IPS-NIHi11 (cell line): ENCODE data around the gene B3GNT3.
"Not testable (repeated sequence)": the region's sequence is repeated elsewhere in the genome, so short reads cannot be mapped to it uniquely, and the experiment has no call there.

Experiments used
- DNase-seq: peaks from one replicate; pipeline ENCODE4 v3.0.0; 2012; ENCODE audit warnings: mixed read lengths, low spot score

B3GNT3 gene

DNA sequence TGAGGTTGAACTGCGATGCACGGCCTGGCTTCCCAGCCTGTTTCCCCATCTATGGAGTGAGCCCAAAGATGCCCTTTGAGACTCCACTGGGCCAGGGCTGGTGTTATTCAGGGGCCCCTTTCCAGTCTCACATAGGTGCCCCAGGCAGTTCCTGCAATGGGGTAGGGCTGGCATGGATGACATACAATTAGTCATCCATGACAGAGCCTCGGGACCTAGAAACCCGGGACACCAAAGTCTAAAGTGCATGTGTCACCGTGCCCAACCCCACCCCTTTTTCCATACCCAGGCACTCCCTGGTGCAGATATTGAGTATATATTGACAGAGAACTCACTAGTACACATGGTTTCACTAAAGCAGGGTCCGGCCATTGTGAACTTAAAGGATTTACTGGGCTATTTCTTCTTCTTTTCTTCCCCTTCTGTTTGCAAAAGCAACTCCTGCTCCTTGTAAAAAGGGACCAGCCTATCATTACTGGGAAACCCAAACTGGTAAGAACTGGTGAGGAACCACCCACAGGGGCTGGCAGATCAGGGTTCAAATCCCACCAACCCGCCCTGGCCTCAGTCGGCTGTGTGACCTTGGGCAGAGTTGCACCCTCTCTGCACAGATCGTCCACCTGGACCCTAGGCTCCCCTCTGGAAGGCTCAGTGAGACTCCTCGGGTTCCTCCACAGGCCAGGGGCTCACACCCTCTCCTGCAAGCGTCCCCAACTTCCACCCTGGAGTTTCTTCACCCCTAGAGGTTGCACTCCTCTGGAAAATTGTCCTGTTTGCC, 2.7 kb downstream of the B3GNT3 start:
- no peak for DNase-seq

DNA sequence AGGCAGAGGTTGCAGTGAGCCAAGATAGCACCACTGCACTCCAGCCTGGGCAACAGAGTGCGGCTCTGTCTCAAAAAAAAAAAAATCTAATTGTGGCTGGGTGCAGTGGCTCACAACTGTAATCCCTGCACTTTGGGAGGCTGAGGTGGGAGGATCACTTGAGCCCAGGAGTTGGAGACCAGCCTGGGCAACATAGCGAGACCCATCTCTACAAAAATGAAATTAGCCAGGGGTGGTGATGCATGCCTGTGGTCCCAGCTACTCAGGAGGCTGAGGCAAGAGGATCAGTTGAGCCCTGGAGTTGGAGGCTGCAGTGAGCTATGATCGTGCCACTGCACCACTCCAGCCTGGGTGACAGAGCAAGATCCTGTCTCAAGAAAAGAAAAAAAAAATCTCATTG, 3.7 kb downstream of the B3GNT3 start:
- DNase-seq: not testable (repeated sequence)

DNA sequence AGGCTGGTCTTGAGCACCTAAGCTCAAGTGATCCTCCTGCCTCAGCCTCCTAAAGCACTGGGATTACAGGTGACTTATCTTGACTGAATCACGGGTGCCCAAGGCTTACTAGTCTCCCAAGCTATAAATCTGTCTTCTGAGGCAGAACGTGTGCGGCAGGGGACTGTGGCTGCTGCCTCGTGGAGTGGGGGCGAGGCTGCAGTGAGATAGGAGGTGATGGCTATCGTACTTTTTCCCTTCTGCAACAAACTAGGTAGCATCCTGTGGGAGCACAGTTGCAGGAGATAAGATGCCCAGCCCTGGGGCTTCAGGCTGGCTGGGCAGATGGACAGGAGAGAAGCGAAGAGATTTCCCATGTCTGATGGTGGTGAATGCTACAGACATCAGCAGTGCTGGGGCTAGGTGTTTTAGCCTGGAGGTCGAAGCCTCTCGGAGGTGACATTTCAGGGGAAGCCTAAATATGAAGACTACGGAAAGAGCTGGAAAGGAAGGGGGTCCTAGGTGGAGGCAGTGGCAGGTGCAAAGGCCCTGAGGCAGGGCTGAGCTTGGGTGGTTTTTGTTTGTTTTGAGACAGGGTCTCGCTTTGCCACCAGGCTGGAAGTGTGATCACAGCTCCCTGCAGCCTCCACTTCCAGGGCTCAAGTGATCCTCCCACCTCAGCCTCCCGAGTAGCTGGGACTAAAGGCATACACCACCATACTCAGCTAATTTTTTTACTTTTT, 7.4 kb downstream of the B3GNT3 start:
- DNase-seq: no peak

DNA sequence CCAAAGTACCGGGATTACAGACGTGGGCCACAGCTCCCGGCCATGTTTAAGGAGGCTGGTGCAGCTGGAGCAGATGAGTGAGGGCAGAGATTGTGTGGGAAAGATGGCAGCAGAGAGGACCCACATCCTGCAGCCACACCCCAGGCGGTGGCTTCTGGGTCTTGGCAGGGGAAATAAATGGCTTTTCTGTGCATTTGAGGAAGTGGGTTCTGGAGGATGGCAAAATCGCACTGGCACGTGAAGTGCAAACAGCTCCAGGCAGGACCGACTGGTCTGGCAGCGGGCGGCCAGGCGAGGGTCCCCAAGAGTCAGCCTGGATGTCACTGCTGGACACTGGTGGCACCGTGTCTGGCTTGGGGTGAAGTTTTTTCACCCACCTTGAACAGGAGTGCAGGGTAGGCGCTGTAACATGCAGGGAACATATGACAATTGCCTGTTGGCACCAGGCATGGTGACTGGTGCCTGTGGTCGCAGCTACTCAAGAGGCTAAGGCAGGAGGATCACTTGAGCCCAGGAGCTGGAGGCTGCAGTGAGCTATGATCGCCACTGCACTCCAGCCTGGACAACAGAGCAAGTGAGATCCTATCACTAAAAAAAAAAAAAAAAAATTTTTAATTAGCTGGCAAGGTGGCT, 8.4 kb downstream of the B3GNT3 start:
- DNase-seq: no peak

DNA sequence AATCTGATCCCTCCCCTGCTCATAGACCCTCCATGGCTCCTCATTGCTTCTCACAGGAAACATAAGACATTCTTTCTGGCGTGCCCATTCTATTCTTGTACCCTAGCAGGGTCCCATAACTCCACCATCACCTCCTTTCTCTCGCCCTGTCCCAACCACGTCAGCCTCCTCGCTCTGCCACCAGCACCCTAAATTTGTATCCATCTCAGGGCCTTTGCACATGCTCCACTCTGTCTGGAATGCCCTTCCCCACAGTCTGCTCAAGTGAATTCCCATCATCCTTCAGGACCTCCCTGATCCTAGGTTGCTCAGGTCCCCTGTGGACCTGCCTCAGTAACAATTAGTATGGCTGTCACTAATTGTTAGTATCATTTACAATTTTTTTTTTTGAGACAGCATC, 10.5 kb downstream of the B3GNT3 start:
- DNase-seq: no peak

DNA sequence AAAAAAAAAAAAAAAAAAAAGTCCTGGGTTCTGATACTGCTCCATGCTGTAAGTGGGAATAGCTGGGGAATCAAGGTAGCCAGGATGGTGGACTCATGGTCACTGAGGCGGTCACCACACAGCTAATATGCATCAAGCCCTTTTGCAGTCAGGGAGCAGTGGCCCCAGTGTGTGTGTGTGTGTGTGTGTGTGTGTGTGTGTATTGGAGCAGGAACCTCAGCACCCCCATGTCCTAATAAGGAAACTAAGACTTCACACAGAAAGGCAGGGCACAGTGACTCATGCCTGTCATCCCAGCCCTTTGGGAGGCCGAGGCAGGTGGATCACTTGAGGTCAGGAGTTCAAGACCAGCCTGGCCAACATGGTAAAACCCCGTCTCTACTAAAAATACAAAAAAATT, 12.0 kb downstream of the B3GNT3 start:
- DNase-seq: no peak

DNA sequence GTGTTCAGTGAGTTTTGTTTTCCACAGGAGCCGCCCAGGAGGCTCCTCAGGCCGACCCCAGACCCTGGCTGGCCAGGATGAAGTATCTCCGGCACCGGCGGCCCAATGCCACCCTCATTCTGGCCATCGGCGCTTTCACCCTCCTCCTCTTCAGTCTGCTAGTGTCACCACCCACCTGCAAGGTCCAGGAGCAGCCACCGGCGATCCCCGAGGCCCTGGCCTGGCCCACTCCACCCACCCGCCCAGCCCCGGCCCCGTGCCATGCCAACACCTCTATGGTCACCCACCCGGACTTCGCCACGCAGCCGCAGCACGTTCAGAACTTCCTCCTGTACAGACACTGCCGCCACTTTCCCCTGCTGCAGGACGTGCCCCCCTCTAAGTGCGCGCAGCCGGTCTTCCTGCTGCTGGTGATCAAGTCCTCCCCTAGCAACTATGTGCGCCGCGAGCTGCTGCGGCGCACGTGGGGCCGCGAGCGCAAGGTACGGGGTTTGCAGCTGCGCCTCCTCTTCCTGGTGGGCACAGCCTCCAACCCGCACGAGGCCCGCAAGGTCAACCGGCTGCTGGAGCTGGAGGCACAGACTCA, 12.9 kb downstream of the B3GNT3 start:
- DNase-seq: no peak

DNA sequence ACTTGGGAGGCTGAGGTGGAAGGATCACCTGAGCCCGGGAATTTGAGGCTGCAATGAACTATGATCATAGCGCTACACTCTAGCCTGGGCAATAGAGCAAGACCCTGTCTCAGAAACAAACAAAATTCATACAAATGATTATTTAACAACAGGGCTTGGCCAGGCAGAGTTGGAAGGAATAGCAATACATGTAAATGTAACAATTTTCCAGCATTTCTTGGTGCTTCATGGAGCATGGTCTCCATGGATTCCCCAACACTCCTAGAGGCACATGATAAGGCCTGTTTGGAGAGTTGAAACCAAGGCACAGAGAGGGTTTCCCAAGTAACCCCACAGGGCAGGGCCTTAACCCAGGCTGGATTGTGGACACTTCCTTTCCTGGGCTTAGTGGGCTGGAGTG, 16.2 kb downstream of the B3GNT3 start:
- no peak for DNase-seq

DNA sequence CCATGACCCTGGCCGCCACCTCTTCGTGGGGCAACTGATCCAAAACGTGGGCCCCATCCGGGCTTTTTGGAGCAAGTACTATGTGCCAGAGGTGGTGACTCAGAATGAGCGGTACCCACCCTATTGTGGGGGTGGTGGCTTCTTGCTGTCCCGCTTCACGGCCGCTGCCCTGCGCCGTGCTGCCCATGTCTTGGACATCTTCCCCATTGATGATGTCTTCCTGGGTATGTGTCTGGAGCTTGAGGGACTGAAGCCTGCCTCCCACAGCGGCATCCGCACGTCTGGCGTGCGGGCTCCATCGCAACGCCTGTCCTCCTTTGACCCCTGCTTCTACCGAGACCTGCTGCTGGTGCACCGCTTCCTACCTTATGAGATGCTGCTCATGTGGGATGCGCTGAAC, 16.7 kb downstream of the B3GNT3 start:
- no peak for DNase-seq

DNA sequence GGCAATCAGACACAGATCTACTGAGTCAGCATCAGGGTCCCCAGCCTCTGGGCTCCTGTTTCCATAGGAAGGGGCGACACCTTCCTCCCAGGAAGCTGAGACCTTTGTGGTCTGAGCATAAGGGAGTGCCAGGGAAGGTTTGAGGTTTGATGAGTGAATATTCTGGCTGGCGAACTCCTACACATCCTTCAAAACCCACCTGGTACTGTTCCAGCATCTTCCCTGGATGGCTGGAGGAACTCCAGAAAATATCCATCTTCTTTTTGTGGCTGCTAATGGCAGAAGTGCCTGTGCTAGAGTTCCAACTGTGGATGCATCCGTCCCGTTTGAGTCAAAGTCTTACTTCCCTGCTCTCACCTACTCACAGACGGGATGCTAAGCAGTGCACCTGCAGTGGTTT, 17.2 kb downstream of the B3GNT3 start:
- DNase-seq: no peak

DNA sequence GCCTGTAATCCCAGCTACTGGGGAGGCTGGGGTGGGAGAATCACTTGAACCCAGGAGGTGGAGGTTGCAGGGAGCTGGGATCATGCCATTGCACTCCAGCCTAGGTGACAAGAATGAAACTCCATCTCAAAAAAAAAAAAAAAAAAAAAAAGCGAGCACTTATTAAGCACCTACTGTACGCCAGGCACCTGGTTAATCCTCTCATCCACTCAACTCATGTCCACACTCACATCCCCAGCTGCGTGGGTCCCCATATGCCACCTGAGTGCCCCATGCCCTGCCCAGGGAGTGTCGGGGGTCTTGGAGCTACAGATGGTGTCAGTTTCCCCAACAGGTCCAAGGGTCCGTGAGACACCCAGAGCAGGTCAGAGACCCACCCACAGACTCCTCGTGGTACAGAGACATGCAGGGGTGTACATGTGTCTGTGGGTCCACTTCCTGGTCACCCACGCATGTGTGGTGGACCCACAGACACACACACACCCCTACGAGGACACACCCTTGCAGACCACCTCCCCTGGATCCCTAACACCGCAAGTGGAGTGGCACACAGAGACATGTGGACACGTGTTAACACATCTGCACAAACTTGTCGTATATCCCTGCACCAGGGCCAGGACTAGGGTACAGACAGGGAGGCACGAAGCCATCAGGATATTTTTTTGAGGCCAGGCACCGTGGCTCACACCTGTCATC, 22.9 kb downstream of the B3GNT3 start:
- DNase-seq: no peak

DNA sequence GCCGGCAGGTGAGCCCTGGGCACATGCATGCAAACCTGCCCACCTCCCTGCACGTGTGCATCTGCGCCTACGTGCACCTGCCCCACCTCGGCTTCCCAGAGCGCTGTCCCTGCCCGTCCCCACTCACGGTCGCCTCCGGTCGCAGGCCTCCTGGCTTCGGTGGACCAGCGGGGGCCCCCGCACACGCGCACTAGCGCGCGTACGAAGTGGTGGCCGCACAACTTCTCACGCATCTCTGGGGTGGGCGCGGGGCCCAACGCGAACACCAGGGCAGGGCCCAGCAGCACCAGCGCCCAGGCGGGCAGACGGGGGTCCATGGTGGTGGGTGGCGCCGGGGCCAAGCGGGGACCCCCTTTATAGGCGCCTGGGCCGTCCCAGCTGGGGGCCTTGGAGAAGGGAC, 26.3 kb downstream of the B3GNT3 start, which contains the start of gene INSL3:
Gene INSL3, minus strand, starts transcription at position 330 of the 400 bp plus-strand sequence. Its CDS starts 13 bp downstream, at position 317.
- DNase-seq: no peak

DNA sequence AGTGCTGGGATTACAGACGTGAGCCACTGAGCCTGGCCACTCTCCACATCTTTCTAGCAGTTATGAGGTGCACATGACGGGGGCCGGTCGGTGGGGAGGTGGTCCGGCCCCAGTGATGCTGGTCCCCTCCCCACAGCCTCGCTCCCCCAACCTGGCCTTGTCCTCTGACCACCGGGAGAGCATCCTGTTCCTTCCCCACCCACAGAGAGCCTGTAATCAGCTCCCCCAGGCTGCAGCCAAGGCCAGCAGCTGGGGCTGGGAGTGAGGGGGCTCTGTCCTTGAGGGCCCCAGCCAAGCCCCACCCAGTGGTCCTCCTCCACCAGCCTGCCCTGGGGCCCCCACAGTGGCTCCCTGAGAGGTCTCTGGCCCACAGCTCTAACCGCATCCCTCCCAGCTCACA, 29.4 kb downstream of the B3GNT3 start:
- DNase-seq: no peak

DNA sequence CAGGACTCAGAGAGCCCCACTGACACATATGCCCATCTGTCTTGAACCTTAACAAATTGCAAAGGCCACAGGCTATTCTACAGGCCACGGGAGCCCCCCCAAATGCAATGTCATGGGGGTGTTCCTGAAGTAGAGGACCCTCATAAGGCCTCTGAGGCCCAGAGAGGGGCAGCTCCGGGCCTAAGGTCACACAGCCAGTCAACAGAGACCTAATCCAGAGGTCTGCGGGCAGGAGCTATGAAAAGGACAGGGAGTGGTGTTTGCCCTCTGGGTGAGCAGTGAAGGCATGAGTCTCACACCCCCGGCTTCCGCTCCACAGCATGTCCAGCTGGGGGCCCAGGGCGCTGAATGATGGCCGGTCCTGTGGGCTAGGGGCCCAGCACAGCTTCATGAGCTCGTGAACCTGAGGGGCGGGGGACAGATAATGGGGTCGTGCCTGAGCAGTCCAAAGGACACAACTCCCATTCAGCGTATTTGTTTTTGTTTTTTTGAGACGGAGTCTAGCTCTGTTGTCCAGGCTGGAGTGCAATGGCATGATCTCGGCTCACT, 31.6 kb downstream of the B3GNT3 start:
- DNase-seq: no peak

DNA sequence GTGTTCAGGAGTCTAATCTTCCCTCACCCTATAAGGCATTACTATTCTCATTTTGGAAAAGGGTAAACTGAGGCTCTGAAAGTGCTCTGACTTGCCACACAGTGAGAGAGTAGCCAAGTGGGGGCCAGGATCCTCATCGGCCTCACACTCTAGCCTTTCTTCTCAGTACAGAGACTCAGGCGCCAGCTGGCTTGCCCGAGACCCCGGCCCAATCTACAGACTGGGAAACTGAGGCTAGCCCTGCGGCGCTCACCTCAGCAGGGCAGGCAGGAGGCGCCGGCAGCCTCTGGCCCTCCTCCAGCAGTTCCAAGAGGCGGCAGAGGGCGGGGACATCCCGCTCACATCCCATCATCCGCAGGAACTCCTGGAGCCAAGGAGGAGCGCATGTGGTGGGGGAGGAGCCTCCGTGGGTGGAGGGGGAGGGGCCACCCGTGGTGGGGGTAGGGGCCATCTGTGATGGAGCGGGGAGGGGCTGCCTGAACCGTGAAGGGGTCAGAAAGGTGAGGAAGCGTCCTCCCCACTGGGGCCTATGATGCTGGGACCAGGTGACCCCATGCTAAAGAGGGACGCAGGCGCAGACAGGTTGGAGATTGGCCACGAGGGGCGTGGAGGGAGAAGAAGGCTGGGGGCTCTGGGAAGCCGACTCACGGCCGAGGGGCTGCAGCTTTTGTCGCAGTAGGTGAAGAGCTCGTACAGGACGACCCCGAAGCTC, 35.1 kb downstream of the B3GNT3 start:
- peak; percentile 96 for DNase-seq

DNA sequence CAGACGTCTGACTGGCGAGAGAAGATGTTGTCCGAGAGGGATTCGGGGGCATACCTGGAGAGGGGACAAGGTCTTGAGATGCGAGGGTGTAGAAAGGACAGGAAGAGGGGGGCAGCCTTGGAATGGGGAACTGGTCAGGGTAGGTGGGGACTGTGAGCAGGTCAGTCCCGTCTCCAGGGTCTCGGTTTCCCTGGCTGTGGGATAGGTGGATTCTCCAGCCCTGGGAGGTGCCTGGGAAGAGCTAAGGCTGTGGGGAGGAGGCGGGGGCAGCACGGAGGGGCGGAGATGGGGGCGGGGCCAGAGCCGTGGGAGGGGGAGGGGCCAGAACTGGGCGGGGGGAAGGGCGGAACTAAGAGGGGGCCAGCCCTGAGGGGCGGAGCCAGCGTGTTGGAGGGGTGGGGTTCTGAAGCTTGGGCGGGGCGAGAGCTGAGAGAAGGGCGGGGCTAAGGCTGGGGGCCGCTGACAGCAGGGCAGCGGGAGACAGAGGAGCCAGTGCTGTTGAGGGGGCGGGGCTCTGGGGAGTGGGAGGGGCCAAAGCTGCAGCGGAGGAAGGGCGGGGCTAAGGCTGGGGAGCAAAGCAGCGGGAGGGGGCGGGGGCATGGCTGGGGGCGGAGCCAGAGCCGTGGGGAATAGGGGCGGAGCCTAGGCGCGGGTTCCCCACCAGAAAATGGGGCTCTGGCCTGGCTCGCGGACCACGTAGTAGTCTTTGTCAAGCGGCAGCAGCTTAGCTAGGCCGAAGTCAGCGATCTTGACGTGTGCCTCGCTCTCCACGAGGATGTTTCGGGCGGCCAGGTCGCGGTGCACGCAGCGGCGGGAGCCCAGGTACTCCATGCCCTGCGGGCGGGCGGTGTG, 35.9 kb downstream of the B3GNT3 start:
- peak; percentile 98 for DNase-seq

DNA sequence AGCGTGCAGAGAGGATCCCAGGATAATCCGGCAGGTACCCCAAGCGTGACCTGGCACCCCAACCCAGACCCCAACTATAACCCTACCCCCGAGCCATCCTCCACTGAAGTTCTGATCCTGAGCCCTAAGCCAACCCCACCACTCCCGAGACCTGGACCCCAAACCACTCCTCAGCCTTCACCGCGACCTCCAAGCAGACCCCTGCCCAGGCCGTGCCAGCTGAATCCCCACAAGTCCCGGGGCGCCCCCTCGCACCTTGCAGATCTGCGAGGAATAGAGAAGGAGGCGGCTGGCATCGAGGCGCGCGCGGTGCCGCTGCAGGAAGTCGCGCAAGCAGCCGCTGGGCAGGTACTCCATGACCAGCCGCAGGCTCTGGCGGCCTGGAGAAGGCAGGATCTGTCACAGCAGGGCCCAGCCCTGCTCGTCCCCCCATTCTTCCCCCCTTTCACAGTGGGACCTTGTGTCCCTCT, 36.5 kb downstream of the B3GNT3 start:
- no peak for DNase-seq

DNA sequence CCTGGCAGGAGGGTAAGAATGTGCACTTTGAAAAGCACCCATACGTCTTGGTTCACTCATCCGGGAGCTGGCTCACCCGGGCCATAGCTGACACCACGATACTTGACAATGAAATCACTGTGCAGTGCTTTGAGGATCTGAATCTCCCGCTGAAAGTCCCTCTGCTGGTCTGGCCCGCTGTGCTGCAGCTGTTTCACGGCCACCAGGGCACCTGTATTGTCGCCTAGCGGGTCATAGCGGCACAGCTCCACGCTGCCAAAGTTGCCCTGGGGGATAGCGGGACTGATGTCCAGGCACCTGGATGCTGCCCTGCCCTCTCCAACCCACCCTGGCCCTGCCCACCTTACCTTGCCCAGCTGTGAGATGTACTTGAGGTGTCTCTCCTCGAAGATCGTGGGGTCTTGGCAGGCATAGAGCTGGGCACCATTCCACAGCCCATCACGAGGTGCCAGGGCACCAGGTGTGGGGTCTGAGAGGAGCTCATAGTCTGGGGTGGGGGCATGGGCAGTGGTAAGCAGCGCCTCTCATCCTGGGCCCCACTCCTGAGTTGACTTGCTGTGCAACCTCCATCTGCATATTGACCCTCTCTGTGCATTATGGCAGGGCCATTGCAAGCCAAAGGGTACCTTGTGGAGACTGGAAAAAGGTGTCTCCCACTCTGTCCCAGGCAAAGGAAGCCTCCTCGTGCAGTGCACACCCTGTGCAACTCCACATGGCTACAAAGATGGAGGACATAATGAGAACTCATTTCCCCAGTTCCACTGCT, 37.7 kb downstream of the B3GNT3 start:
- DNase-seq: no peak
